Vagina (tissue), 2 donors: Measurements from ENCODE around the gene SETX. TPM values are rescaled to one million over a fixed set of nuclear protein-coding genes. Genes with fewer than 3 reads are reported as not detected.

ENCODE experiments used
- DNase-seq, 2 donors: peaks; one replicate each; pipeline ENCODE4 v3.0.0-alpha.2; 2017; ENCODE audit errors: extremely low spot score in 2 of 2
- H3K27ac ChIP-seq: fragments of 200-600 bp; sonication (generic); one replicate; pipeline ENCODE4 v1.5.1; 2019
- H3K27me3 ChIP-seq: fragments of 200-600 bp; sonication (generic); one replicate; pipeline ENCODE4 v1.5.1; 2019
- H3K36me3 ChIP-seq, 2 donors: fragments of 200-600 bp; sonication (generic); one replicate each; pipeline ENCODE4 v1.5.1; 2017 to 2019
- H3K4me1 ChIP-seq: fragments of 200-600 bp; sonication (generic); one replicate; pipeline ENCODE4 v1.5.1; 2019
- H3K4me3 ChIP-seq, 2 donors: fragments of 200-600 bp; sonication (generic); 1 replicate in 1 of 2; 2 replicates in 1 of 2; pipeline ENCODE4 v1.5.1; 2016 to 2019
- H3K9me3 ChIP-seq: fragments of 200-600 bp; sonication (generic); one replicate; pipeline ENCODE4 v1.5.1; 2019
- POLR2A ChIP-seq, 2 donors: fragments of 450-650 bp; IDR thresholded peaks; one replicate each; pipeline ENCODE4 v1.6.1; 2017; ENCODE audit warnings: antibody characterized with exemption in 2 of 2, mild to moderate bottlenecking in 2 of 2, moderate library complexity in 2 of 2
- POLR2AphosphoS5 ChIP-seq, 2 donors: sonication (generic); formaldehyde crosslinking; IDR thresholded peaks; one replicate each; pipeline ENCODE4 v1.9.0; 2017; ENCODE audit warnings: antibody characterized with exemption in 2 of 2, mild to moderate bottlenecking in 2 of 2, low read depth in 1 of 2; ENCODE audit not compliant: insufficient read depth in 1 of 2
- intact Hi-C: fragments of 100-400 bp; cut with DNase I; formaldehyde crosslinking; loops from one replicate; pipeline ENCODE4 v1.15.1; 2023
- total RNA-seq: library from RNA; depleted of rRNA; stranded (reverse); fragments of >200 nt; gene quantifications from one replicate; pipeline ENCODE4 v1.2.3, GENCODE V29; 2016
- TF ChIP-seq, protein P1 (sequence below), 3 experiments: fragments of 450-650 bp in 2 of 3; fragments of 200-600 bp in 1 of 3; sonication (generic) in 1 of 3; IDR thresholded peaks; one replicate each; pipeline ENCODE4 v1.5.1; 2017 to 2019; ENCODE audit warnings: antibody characterized with exemption in 3 of 3, mild to moderate bottlenecking in 2 of 3, moderate library complexity in 2 of 3

Gene SETX
- total RNA-seq, 1 donor from 2014 or later, result 44.2 TPM

DNA sequence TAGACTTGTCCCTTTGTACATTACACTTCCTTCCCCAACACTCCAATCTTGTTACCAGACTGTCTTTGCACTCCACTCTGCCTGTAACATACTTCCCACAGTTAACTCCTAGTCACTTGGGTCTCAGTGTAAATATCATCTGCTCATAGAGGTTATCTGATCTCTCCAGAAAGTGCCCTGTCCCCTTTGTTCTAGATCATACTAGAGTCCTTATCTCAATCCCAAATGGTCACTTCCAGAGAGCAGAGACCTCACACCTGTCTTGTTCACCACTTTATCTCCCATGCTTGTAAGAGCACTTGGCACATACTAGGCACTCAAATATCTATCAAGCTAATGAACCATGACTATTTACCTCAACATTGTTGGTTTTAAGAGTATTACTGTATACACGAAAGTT, 30.4 kb downstream of the SETX start:
- intact Hi-C loops, result no loop called here
- Histone ChIP-seq H3K9me3 (no peaks in the 10 kb centered on the region), H3K4me3 (no peak overlapping the region), H3K36me3 (peaks cover 2 to 15% of the 10 kb centered on the region in 2 donors), H3K4me1 (peaks cover 8% of the 10 kb centered on the region), H3K27ac (no peak overlapping the region), H3K27me3 (no peaks in the 10 kb centered on the region)
- no peak for DNase-seq
- TF ChIP-seq, protein P1, sequence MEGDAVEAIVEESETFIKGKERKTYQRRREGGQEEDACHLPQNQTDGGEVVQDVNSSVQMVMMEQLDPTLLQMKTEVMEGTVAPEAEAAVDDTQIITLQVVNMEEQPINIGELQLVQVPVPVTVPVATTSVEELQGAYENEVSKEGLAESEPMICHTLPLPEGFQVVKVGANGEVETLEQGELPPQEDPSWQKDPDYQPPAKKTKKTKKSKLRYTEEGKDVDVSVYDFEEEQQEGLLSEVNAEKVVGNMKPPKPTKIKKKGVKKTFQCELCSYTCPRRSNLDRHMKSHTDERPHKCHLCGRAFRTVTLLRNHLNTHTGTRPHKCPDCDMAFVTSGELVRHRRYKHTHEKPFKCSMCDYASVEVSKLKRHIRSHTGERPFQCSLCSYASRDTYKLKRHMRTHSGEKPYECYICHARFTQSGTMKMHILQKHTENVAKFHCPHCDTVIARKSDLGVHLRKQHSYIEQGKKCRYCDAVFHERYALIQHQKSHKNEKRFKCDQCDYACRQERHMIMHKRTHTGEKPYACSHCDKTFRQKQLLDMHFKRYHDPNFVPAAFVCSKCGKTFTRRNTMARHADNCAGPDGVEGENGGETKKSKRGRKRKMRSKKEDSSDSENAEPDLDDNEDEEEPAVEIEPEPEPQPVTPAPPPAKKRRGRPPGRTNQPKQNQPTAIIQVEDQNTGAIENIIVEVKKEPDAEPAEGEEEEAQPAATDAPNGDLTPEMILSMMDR (IDR thresholded peaks at IDR 0.05), result no peak
- TF ChIP-seq POLR2AphosphoS5 (IDR thresholded peaks at IDR 0.05; ENCODE audit: insufficient read depth in 1 of 2, low read depth in 1 of 2), result no peak
- TF ChIP-seq POLR2A (IDR thresholded peaks at IDR 0.05), result no peak

DNA sequence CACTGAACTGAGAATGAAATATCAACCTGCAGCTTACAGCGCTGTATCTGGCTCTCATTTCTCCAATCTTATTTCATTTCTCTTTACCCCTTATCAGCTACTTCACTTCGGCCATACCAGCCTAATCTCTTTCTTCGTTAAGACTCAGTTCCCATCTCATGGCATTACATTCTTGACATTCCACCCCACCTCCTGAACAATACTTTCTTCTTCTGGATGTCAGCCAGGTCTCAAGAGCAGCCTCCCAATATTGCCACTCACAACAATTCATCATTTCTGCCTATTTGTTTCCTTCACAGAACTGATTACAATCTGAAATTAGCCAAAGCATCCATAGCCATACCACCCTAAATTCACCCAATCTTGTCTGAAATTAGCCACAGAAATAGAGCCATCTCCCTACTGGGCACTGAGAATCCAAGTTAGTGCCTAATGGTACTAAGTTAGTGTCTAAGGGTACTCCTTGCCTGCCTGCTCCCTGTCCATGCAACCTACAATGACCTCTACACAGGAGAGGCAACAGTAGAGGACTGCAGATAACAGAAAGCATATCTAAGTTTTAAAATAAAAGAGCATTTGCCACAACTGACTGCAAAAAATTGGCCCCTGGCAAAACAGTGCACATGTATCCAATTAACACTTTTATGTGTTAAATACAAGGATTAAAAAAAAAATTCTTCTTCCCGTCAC, 35.2 kb downstream of the SETX start:
- Histone ChIP-seq H3K36me3 (peaks cover 2 to 17% of the 10 kb centered on the region in 2 donors), H3K4me3 (no peak overlapping the region), H3K4me1 (peaks cover 14% of the 10 kb centered on the region), H3K9me3 (no peaks in the 10 kb centered on the region), H3K27me3 (no peaks in the 10 kb centered on the region), H3K27ac (no peak overlapping the region)
- DNase-seq, result no peak
- intact Hi-C loops, result loop anchor here (5.0 kb wide), 1 partner anchor 1083 kb away; no protein-coding TSS in a partner anchor
- TF ChIP-seq POLR2A (IDR thresholded peaks at IDR 0.05), result no peak
- no peak for TF ChIP-seq POLR2AphosphoS5 (IDR thresholded peaks at IDR 0.05; ENCODE audit: insufficient read depth in 1 of 2, low read depth in 1 of 2)
- TF ChIP-seq, protein P1 (IDR thresholded peaks at IDR 0.05), result no peak

DNA sequence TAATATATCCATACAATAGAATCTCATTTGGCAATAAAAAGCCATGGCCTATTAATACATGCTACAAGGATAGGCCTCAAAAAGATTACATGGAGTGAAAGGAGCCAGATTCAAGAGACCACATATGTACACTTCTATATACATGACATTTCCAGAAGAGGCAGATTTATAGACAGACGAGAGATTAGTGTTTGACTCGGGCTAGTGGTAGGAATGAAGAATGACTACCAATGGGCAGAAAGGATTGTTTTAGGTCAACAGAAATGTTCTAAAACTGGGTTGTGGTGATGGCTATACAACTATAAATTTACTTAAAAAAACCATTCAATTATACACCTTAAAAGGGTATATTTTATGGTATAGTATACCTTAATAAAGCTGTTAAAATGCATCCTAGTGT, 41.9 kb downstream of the SETX start:
- TF ChIP-seq POLR2A (IDR thresholded peaks at IDR 0.05) (no peak), POLR2AphosphoS5 (IDR thresholded peaks at IDR 0.05; ENCODE audit: insufficient read depth in 1 of 2, low read depth in 1 of 2) (no peak)
- TF ChIP-seq, protein P1 (IDR thresholded peaks at IDR 0.05), result no peak
- Histone ChIP-seq H3K27me3 (no peaks in the 10 kb centered on the region), H3K27ac (no peak overlapping the region), H3K9me3 (no peaks in the 10 kb centered on the region), H3K4me1 (no peaks in the 10 kb centered on the region), H3K36me3 (peaks cover 0 to 23% of the 10 kb centered on the region in 2 donors), H3K4me3 (no peak overlapping the region)
- intact Hi-C loops, result no loop called here
- no peak for DNase-seq

DNA sequence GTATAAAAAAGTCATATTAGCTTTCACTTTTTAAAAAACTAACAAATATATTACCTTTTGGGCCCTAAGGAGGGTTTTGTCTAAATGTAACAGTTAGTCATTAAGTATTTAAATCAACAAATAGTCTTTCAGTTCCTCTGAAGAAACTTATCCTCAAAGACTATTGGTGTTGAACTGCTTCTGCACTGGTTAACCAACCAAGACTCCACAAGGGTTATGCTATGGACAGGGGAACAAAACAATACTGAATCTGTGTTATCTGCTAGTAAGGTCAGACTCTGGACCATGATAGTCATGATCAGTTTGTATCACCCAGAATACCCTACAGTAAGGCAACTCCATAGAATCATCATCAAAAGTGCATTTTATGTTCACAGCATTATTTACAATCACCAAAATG, 42.4 kb downstream of the SETX start:
- intact Hi-C loops, result no loop called here
- Histone ChIP-seq H3K27ac (no peak overlapping the region), H3K9me3 (no peaks in the 10 kb centered on the region), H3K36me3 (peaks cover 0 to 25% of the 10 kb centered on the region in 2 donors), H3K4me3 (no peak overlapping the region), H3K27me3 (no peaks in the 10 kb centered on the region), H3K4me1 (no peaks in the 10 kb centered on the region)
- TF ChIP-seq, protein P1 (IDR thresholded peaks at IDR 0.05), result no peak
- TF ChIP-seq POLR2A (IDR thresholded peaks at IDR 0.05), result no peak
- no peak for TF ChIP-seq POLR2AphosphoS5 (IDR thresholded peaks at IDR 0.05; ENCODE audit: insufficient read depth in 1 of 2, low read depth in 1 of 2)
- no peak for DNase-seq

DNA sequence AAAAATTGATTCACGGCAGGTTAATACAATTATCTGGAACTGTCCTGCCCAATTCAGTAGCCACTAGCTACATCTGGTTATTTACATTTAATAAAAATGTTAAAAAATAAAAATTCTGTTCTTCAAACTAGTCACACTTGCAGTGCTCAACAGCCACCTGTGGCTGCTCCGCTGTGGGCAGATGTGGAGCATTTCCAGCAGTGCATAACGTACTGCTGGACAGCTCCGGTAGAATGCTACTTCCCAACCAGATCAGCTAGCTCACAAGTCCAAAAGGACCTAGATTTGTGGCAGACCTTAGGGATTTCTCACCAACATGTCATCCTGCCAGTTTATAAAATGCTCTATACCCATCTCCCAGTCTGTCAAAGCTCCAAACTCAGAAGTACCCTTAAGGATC, 42.8 kb downstream of the SETX start:
- H3K9me3 ChIP-seq, result no peaks in the 10 kb centered on the region
- H3K4me1 ChIP-seq, result no peaks in the 10 kb centered on the region
- no peaks in the 10 kb centered on the region for H3K27me3 ChIP-seq
- H3K36me3 ChIP-seq, result peaks cover 0 to 25% of the 10 kb centered on the region in 2 donors
- intact Hi-C loops, result no loop called here
- TF ChIP-seq POLR2A (IDR thresholded peaks at IDR 0.05) (no peak), POLR2AphosphoS5 (IDR thresholded peaks at IDR 0.05; ENCODE audit: insufficient read depth in 1 of 2, low read depth in 1 of 2) (no peak)
- TF ChIP-seq, protein P1 (IDR thresholded peaks at IDR 0.05), result no peak
- no peak overlapping the region for H3K27ac ChIP-seq
- DNase-seq, result no peak
- H3K4me3 ChIP-seq, result no peak overlapping the region
